IPS-18c (cell line): Measurements from ENCODE around the gene MUC5B.
"Not testable (repeated sequence)": the region's sequence is repeated elsewhere in the genome, so short reads cannot be mapped to it uniquely, and the experiment has no call there.

Experiments used
- H3K4me3 ChIP-seq: 2 replicates; pipeline ENCODE4 v1.7.0; 2013; ENCODE audit warnings: low read depth, mild to moderate bottlenecking, low read length, moderate library complexity; ENCODE audit not compliant: insufficient read depth
- H3K9me3 ChIP-seq: one replicate; pipeline ENCODE4 v1.6.1; 2013; ENCODE audit warnings: mild to moderate bottlenecking, low read length, moderate library complexity; ENCODE audit not compliant: control insufficient read depth, insufficient read depth

The MUC5B gene

GRCh38 chr11:1188451-1189130, 34.3 kb upstream of the MUC5B start:
- not testable (repeated sequence) for H3K4me3 ChIP-seq, H3K9me3 ChIP-seq

- H3K4me3 ChIP-seq, H3K9me3 ChIP-seq: not testable (repeated sequence)
Measured at GRCh38 chr11:1189816-1190215, 33.0 kb upstream of the MUC5B start.

- not testable (repeated sequence) for H3K9me3 ChIP-seq, H3K4me3 ChIP-seq
Measured at GRCh38 chr11:1191786-1192470, 30.9 kb upstream of the MUC5B start.

GRCh38 chr11:1192741-1193325, 30.0 kb upstream of the MUC5B start:
- Histone ChIP-seq H3K9me3 (peaks cover 2% of the 10 kb centered on the region), H3K4me3 (no peak overlapping the region)

GRCh38 chr11:1193326-1194230, 29.3 kb upstream of the MUC5B start:
- no peak overlapping the region for H3K4me3 ChIP-seq
- H3K9me3 ChIP-seq: no peaks in the 10 kb centered on the region

- Histone ChIP-seq H3K9me3 (no peaks in the 10 kb centered on the region), H3K4me3 (no peak overlapping the region)
Measured at GRCh38 chr11:1194231-1194976, 28.5 kb upstream of the MUC5B start.

- Histone ChIP-seq H3K9me3 (no peaks in the 10 kb centered on the region), H3K4me3 (no peak overlapping the region)
Measured at GRCh38 chr11:1194977-1195681, 27.7 kb upstream of the MUC5B start.

- Histone ChIP-seq H3K9me3 (no peaks in the 10 kb centered on the region), H3K4me3 (no peak overlapping the region)
Measured at GRCh38 chr11:1195682-1196515, 27.0 kb upstream of the MUC5B start.

GRCh38 chr11:1196516-1197391, 26.1 kb upstream of the MUC5B start:
- Histone ChIP-seq H3K4me3 (no peak overlapping the region), H3K9me3 (no peaks in the 10 kb centered on the region)

GRCh38 chr11:1197431-1197885, 25.4 kb upstream of the MUC5B start:
- Histone ChIP-seq H3K9me3 (no peaks in the 10 kb centered on the region), H3K4me3 (no peak overlapping the region)

- H3K4me3 ChIP-seq: no peak overlapping the region
- no peaks in the 10 kb centered on the region for H3K9me3 ChIP-seq
Measured at GRCh38 chr11:1197886-1198560, 24.8 kb upstream of the MUC5B start.

- no peak overlapping the region for H3K4me3 ChIP-seq
- no peaks in the 10 kb centered on the region for H3K9me3 ChIP-seq
Measured at GRCh38 chr11:1198561-1199240, 24.2 kb upstream of the MUC5B start.

- Histone ChIP-seq H3K4me3 (no peak overlapping the region), H3K9me3 (no peaks in the 10 kb centered on the region)
Measured at GRCh38 chr11:1199241-1199750, 23.6 kb upstream of the MUC5B start.
